Progenitor cell of endocrine pancreas (in vitro differentiated cells): ENCODE data around the gene PRR27. TPM values are rescaled to one million over a fixed set of nuclear protein-coding genes. Genes with fewer than 3 reads are reported as not detected.

Experiments used
- DNase-seq: peaks from one replicate; pipeline ENCODE4 v3.0.0; 2021; ENCODE audit warnings: low spot score; ENCODE audit not compliant: unreplicated experiment
- H3K27ac Mint-ChIP-seq: 2 replicates; pipeline ENCODE4 v1.8.0; 2021; ENCODE audit warnings: mild to moderate bottlenecking, moderate library complexity, mixed read lengths
- H3K27me3 Mint-ChIP-seq: 2 replicates; pipeline ENCODE4 v1.8.0; 2021; ENCODE audit warnings: mixed read lengths
- H3K36me3 Mint-ChIP-seq: 2 replicates; pipeline ENCODE4 v1.8.0; 2022; ENCODE audit warnings: mixed read lengths; ENCODE audit not compliant: insufficient read depth
- H3K4me1 Mint-ChIP-seq: 2 replicates; pipeline ENCODE4 v1.8.0; 2021; ENCODE audit warnings: low read depth, mixed read lengths
- H3K4me3 Mint-ChIP-seq: 2 replicates; pipeline ENCODE4 v1.8.0; 2021; ENCODE audit warnings: low read depth, mild to moderate bottlenecking, moderate library complexity, mixed read lengths
- H3K9me3 Mint-ChIP-seq: 2 replicates; pipeline ENCODE4 v1.8.0; 2021; ENCODE audit warnings: low read depth, mixed read lengths
- total RNA-seq: library from RNA; stranded (reverse); gene quantifications from 2 replicates; pipeline ENCODE4 v1.2.1, GENCODE V29; 2021
- TF ChIP-seq, protein P1 (sequence below): fragments of 200-600 bp; sonication (generic); IDR thresholded peaks from one replicate; pipeline ENCODE4 v1.5.0; 2021; ENCODE audit warnings: antibody characterized with exemption, mild to moderate bottlenecking; ENCODE audit not compliant: unreplicated experiment

Gene PRR27
- total RNA-seq, 1 donor from 2014 or later: not detected

DNA sequence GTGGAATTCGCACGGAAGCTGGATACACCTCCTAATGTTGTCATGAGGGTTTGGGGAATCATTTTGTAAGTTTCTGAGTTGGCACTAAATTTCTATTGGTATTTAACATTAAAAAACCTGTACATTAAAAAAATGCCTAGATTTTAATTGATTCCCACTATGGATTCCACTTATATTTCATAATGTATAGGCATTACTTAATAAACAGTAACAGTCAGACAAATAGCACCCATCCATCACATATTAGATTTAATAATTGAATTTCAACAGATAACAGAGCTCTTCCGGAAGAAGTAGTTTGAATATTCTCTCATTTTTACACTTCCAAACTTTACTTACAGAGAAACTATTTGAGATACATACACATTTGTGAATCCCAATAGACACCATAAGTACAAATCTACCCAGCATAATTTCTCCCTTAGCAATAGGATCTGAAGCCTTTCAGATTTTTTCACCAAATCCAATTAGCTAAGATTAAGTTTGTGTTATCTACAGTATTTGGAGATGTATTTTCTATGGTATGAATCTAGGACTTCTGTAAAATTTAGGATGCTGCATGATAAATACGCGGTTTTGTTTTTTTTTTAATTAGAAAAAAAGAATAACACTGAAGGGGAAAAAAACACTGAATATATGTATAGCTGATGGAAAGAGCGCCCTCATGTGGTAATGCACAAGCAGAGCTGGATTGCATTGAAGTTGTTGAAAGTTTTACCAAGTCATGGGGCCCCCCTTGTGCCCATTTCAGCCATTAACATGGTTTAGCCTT, 29.3 kb downstream of the PRR27 start:
- H3K9me3 Mint-ChIP-seq: no peaks in the 10 kb centered on the region
- no peaks in the 10 kb centered on the region for H3K27me3 Mint-ChIP-seq
- H3K27ac Mint-ChIP-seq: peak overlapping the region; percentile 0
- TF ChIP-seq, protein P1, sequence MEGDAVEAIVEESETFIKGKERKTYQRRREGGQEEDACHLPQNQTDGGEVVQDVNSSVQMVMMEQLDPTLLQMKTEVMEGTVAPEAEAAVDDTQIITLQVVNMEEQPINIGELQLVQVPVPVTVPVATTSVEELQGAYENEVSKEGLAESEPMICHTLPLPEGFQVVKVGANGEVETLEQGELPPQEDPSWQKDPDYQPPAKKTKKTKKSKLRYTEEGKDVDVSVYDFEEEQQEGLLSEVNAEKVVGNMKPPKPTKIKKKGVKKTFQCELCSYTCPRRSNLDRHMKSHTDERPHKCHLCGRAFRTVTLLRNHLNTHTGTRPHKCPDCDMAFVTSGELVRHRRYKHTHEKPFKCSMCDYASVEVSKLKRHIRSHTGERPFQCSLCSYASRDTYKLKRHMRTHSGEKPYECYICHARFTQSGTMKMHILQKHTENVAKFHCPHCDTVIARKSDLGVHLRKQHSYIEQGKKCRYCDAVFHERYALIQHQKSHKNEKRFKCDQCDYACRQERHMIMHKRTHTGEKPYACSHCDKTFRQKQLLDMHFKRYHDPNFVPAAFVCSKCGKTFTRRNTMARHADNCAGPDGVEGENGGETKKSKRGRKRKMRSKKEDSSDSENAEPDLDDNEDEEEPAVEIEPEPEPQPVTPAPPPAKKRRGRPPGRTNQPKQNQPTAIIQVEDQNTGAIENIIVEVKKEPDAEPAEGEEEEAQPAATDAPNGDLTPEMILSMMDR: peak; percentile 87
- H3K4me1 Mint-ChIP-seq: peaks cover 23% of the 10 kb centered on the region
- H3K36me3 Mint-ChIP-seq: no peaks in the 10 kb centered on the region
- no peak for DNase-seq
- no peak overlapping the region for H3K4me3 Mint-ChIP-seq

DNA sequence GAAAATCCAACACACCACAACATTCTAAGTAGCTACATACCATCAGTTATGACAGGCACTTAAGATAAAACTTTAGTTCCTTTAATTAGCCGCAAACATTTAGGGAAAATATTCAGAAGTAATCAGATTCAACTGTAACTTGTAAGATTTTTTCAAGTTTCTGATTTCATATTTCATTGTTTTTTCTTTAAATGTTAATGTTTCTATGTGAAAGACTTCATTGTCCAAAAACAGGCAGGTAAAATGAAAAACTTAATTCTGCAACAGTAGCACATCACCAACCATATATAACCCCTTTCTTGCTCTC, 29.9 kb downstream of the PRR27 start:
- DNase-seq: no peak
- Mint-ChIP-seq H3K4me3 (no peak overlapping the region), H3K9me3 (no peaks in the 10 kb centered on the region), H3K4me1 (peaks cover 23% of the 10 kb centered on the region), H3K36me3 (no peaks in the 10 kb centered on the region), H3K27me3 (no peaks in the 10 kb centered on the region), H3K27ac (peak overlapping the region; percentile 28)
- TF ChIP-seq, protein P1: peak; percentile 1

DNA sequence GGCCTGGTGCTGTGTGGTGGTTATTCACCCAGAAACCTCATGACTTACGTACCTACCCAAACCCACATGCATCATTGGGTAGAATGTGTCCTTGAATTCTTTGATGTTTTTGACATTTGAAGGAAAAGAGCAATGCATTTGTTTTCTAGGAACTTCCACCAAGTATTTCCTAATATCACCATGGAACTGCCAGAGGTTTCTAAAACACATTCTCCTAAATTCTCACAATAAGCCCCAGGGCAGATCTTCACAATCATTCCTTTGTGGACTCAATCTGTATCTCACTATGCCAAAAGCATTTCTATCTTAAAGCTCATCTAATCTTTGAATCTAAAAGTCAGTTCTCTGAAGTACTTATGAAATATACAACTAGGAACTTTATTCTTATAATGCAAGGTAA, 33.2 kb downstream of the PRR27 start:
- Mint-ChIP-seq H3K9me3 (peaks cover 6% of the 10 kb centered on the region), H3K4me1 (peaks cover 19% of the 10 kb centered on the region), H3K27ac (no peak overlapping the region), H3K36me3 (no peaks in the 10 kb centered on the region), H3K27me3 (no peaks in the 10 kb centered on the region), H3K4me3 (no peak overlapping the region)
- no peak for DNase-seq
- TF ChIP-seq, protein P1: no peak

DNA sequence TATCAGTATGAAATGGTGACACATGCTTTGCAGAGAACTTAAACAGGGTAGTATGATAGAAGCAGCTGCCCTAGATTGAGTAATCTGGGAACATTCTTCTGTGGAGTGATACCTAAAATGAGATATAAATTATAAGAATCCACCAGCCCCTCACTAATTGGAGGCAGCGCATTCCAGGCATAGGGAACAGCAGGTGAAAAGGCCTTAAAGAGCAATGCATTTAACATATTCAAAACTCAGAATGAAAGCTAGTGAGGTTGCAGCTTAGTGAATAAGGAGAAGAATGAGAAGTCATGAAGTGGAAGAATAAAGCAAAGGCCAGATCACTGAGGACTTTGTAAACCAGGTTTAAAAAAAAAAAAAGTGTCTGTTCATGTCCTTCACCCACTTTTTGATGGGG, 36.5 kb downstream of the PRR27 start:
- Mint-ChIP-seq H3K4me1 (peaks cover 2% of the 10 kb centered on the region), H3K9me3 (peaks cover 6% of the 10 kb centered on the region), H3K27ac (no peak overlapping the region), H3K36me3 (no peaks in the 10 kb centered on the region), H3K27me3 (no peaks in the 10 kb centered on the region), H3K4me3 (no peak overlapping the region)
- DNase-seq: no peak
- TF ChIP-seq, protein P1: no peak

DNA sequence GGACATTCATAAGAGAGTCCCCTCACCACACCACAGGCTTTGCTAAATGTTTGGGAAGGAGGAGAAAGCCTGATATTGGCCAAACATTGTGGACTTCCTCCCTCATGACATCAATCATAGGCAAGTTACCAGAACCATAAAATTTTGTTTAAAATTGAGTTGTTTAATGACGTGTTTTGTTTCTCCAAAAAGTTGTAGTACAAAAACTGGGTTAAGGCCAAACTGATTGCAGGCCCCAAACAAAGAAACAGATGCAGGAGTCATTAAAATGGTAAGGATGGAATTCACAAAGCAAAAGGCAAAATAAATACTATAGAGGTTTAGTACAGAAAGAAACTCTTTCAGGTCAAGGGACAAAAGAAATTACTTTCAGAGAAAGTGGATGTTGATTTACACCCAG, 37.6 kb downstream of the PRR27 start:
- Mint-ChIP-seq H3K27me3 (no peaks in the 10 kb centered on the region), H3K4me1 (peaks cover 2% of the 10 kb centered on the region), H3K27ac (no peak overlapping the region), H3K4me3 (no peak overlapping the region), H3K36me3 (no peaks in the 10 kb centered on the region), H3K9me3 (peaks cover 6% of the 10 kb centered on the region)
- DNase-seq: no peak
- TF ChIP-seq, protein P1: no peak
